HCT116 (cell line): ENCODE results near the gene NOSIP. TPM values are rescaled to one million over a fixed set of nuclear protein-coding genes. Genes with fewer than 3 reads are reported as not detected.

Experiments
- ATAC-seq: fragments of 200-7000 bp; cut with Tn5 transposase; 2 replicates; pipeline ENCODE4 v1.9.1; 2020; ENCODE audit warnings: mild to moderate bottlenecking, moderate library complexity
- BruUV-seq: library from RNA; stranded (reverse); fragments of 400-500 nt; replicated peaks from 2 replicates; lab custom pipeline; 2021; lab: Mats Ljungman, UMichigan
- CTCF ChIA-PET: fragments of 300-600 bp; sonication (Branson Sonifier 250); formaldehyde crosslinking; loops from one replicate; lab custom pipeline; 2021; ENCODE audit warnings: antibody characterized with exemption; lab: Charles Lee
- POLR2A ChIA-PET: fragments of 300-600, 350-600 bp; sonication (Branson Sonifier 250); formaldehyde crosslinking; loops from one replicate; lab custom pipeline; 2021; ENCODE audit warnings: antibody characterized with exemption; lab: Charles Lee
- RAD21 ChIA-PET, 2 experiments: fragments of 300-600 bp; sonication (Branson Sonifier 250); formaldehyde crosslinking; loops; one replicate each; lab custom pipeline; 2023; ENCODE audit warnings: low total read pairs in 2 of 2; ENCODE audit not compliant: uncharacterized antibody in 2 of 2, unreplicated experiment in 2 of 2, low non-redundant PET in 1 of 2; lab: Charles Lee
- DNase-seq: peaks from one replicate; pipeline ENCODE4 v3.0.0-alpha.2; 2010; ENCODE audit warnings: low read depth, low spot score
- H2AFZ ChIP-seq: fragments of 200-600 bp; shearing (Covaris generic), sonication (generic); 2 replicates; pipeline ENCODE4 v1.6.1; 2017; ENCODE audit warnings: low read depth, mixed run types, mixed read lengths, antibody characterized with exemption, low read length; ENCODE audit not compliant: poor library complexity, severe bottlenecking
- H3K27ac ChIP-seq: 2 replicates; pipeline ENCODE4 v1.5.1; 2012; ENCODE audit warnings: low read depth, low read length
- H3K27me3 ChIP-seq: fragments of 200-600 bp; sonication (generic); 2 replicates; pipeline ENCODE4 v1.6.1; 2016; ENCODE audit warnings: mixed run types, low read length, mixed read lengths; ENCODE audit not compliant: insufficient read depth
- H3K36me3 ChIP-seq, 2 experiments: fragments of 200-500 bp in 1 of 2; fragments of 200-600 bp in 1 of 2; sonication (Bioruptor generic) in 1 of 2; sonication (generic) in 1 of 2; 2 replicates each; pipeline versions ENCODE4 v1.5.1 to v1.6.1; 2014 to 2016; ENCODE audit warnings: low read length in 2 of 2, inconsistent platforms in 1 of 2, mixed read lengths in 1 of 2, mixed run types in 1 of 2; ENCODE audit not compliant: insufficient read depth in 2 of 2, control insufficient read depth in 1 of 2
- H3K4me1 ChIP-seq, 2 experiments: fragments of 200-600 bp in 1 of 2; sonication (generic) in 1 of 2; 2 replicates each; pipeline versions ENCODE4 v1.5.1 to v1.6.1; 2012 to 2017; ENCODE audit warnings: low read length in 2 of 2, inconsistent platforms in 1 of 2, mild to moderate bottlenecking in 1 of 2, mixed read lengths in 1 of 2, mixed run types in 1 of 2, moderate library complexity in 1 of 2; ENCODE audit not compliant: insufficient read depth in 2 of 2, control insufficient read depth in 1 of 2
- H3K4me2 ChIP-seq: fragments of 200-600 bp; sonication (generic); 2 replicates; pipeline ENCODE4 v1.6.1; 2017; ENCODE audit warnings: mixed run types, low read length, mixed read lengths
- H3K4me3 ChIP-seq, 2 experiments: fragments of 200-600 bp in 1 of 2; sonication (generic) in 1 of 2; replicated peaks in 1 of 2; 2 replicates each; pipeline ENCODE4 v1.5.1; 2011 to 2016; ENCODE audit warnings: low read length in 2 of 2, control low read depth in 1 of 2, low read depth in 1 of 2, mild to moderate bottlenecking in 1 of 2, mixed read lengths in 1 of 2, mixed run types in 1 of 2
- H3K79me2 ChIP-seq: fragments of 200-600 bp; sonication (generic); 2 replicates; pipeline ENCODE4 v1.6.1; 2017; ENCODE audit warnings: mild to moderate bottlenecking, mixed run types, low read length, moderate library complexity, mixed read lengths; ENCODE audit not compliant: insufficient read depth
- H3K9ac ChIP-seq: fragments of 200-600 bp; sonication (generic); 2 replicates; pipeline ENCODE4 v1.6.1; 2016; ENCODE audit warnings: low read length, mixed read lengths
- H3K9me2 ChIP-seq: fragments of 200-600 bp; sonication (generic), shearing (Covaris generic); 2 replicates; pipeline ENCODE4 v1.6.1; 2017; ENCODE audit warnings: mixed run types, mild to moderate bottlenecking, moderate library complexity; ENCODE audit not compliant: insufficient read depth
- H3K9me3 ChIP-seq, 2 experiments: fragments of 200-500 bp in 1 of 2; fragments of 200-600 bp in 1 of 2; sonication (Bioruptor generic) in 1 of 2; sonication (generic) in 1 of 2; 2 replicates each; pipeline ENCODE4 v1.6.1; 2014 to 2017; ENCODE audit warnings: low read length in 2 of 2, mixed read lengths in 2 of 2, inconsistent platforms in 1 of 2, low read depth in 1 of 2, mild to moderate bottlenecking in 1 of 2, mixed run types in 1 of 2, moderate library complexity in 1 of 2; ENCODE audit not compliant: control insufficient read depth in 1 of 2, insufficient read depth in 1 of 2
- H4K20me1 ChIP-seq: fragments of 200-600 bp; sonication (generic), shearing (Covaris generic); 2 replicates; pipeline ENCODE4 v1.6.1; 2017; ENCODE audit warnings: mixed run types, mild to moderate bottlenecking, moderate library complexity; ENCODE audit not compliant: insufficient read depth
- CEBPB ChIP-seq: IDR thresholded peaks from 2 replicates; pipeline ENCODE4 v1.6.1; 2012; ENCODE audit warnings: low read depth
- CTCF ChIP-seq, 3 experiments: fragments of 200-600 bp in 1 of 3; sonication (generic) in 1 of 3; IDR thresholded peaks in 2 of 3; conservative IDR thresholded peaks in 1 of 3; 2 replicates each; pipeline ENCODE4 v1.5.1; 2012 to 2017; ENCODE audit warnings: low read depth in 2 of 3, low read length in 2 of 3, antibody characterized with exemption in 1 of 3, borderline replicate concordance in 1 of 3, control low read depth in 1 of 3, mild to moderate bottlenecking in 1 of 3, mixed read lengths in 1 of 3, mixed run types in 1 of 3, moderate library complexity in 1 of 3; ENCODE audit not compliant: insufficient read depth in 1 of 3
- EGR1 ChIP-seq: IDR thresholded peaks from 2 replicates; pipeline ENCODE4 v1.6.1; 2012; ENCODE audit warnings: low read depth
- ELF1 ChIP-seq: IDR thresholded peaks from 2 replicates; pipeline ENCODE4 v1.6.1; 2012; ENCODE audit warnings: low read depth, borderline replicate concordance
- EZH2 ChIP-seq: fragments of 200-600 bp; sonication (generic); IDR thresholded peaks from 2 replicates; pipeline ENCODE4 v1.6.1; 2017; ENCODE audit warnings: antibody characterized with exemption, mixed run types
- FOSL1 ChIP-seq: IDR thresholded peaks from 2 replicates; pipeline ENCODE4 v1.6.1; 2012; ENCODE audit warnings: low read depth
- JUND ChIP-seq: IDR thresholded peaks from 2 replicates; pipeline ENCODE4 v1.6.1; 2012
- POLR2A ChIP-seq: IDR thresholded peaks from 2 replicates; pipeline ENCODE4 v1.7.0; 2011; ENCODE audit warnings: borderline replicate concordance; ENCODE audit not compliant: insufficient read depth, insufficient read length; ENCODE audit errors: extremely low read depth
- RAD21 ChIP-seq: IDR thresholded peaks from 2 replicates; pipeline ENCODE4 v1.6.1; 2012; ENCODE audit warnings: low read depth, mild to moderate bottlenecking
- SIN3A ChIP-seq: IDR thresholded peaks from 2 replicates; pipeline ENCODE4 v1.6.1; 2012; ENCODE audit warnings: low read depth
- SP1 ChIP-seq: IDR thresholded peaks from 2 replicates; pipeline ENCODE4 v1.6.1; 2012; ENCODE audit warnings: low read depth
- SRF ChIP-seq: IDR thresholded peaks from 2 replicates; pipeline ENCODE4 v1.6.1; 2012; ENCODE audit warnings: low read depth
- TCF7L2 ChIP-seq: IDR thresholded peaks from 2 replicates; pipeline ENCODE4 v1.7.0; 2011; ENCODE audit warnings: borderline replicate concordance, inconsistent platforms; ENCODE audit not compliant: insufficient read depth, insufficient read length; ENCODE audit errors: extremely low read depth
- ZBTB33 ChIP-seq: IDR thresholded peaks from 2 replicates; pipeline ENCODE4 v1.6.1; 2011; ENCODE audit warnings: mild to moderate bottlenecking, low read length, moderate library complexity; ENCODE audit not compliant: insufficient replicate concordance; ENCODE audit errors: extremely low read depth
- intact Hi-C: fragments of 100-400 bp; cut with micrococcal nuclease; formaldehyde crosslinking; loops from 2 replicates; pipeline ENCODE4 v1.10.0; 2022
- total RNA-seq: library from RNA; stranded (reverse); gene quantifications from one replicate; pipeline ENCODE4 v1.2.1, GENCODE V29; 2021; ENCODE audit not compliant: unreplicated experiment
- TF ChIP-seq, protein P1 (sequence below): IDR thresholded peaks from 2 replicates; pipeline ENCODE4 v1.6.1; 2012; ENCODE audit warnings: low read depth
- TF ChIP-seq, protein P2 (sequence below): IDR thresholded peaks from 2 replicates; pipeline ENCODE4 v1.6.1; 2012

The NOSIP gene
- total RNA-seq, 1 experiment from 2014 or later, result 133 TPM

- intact Hi-C loops, result loop anchor here (5.0 kb wide), 1 partner anchor 103 kb away; the partner anchor contains the start of gene PRMT1
- Histone ChIP-seq H3K9ac (no peak overlapping the region), H3K4me2 (0 out of 2 replicates have a peak overlapping the region, but pooled peaks have one; percentile 13), H3K4me3 (no peak overlapping the region), H3K79me2 (peaks cover 95% of the 10 kb centered on the region), H2AFZ (no peak overlapping the region), H3K9me3 (no peaks in the 10 kb centered on the region), H3K4me1 (peaks cover 50 to 85% of the 10 kb centered on the region in 2 experiments), H3K27ac (0 out of 2 replicates have a peak overlapping the region, but pooled peaks have one; percentile 13), H3K9me2 (no peaks in the 10 kb centered on the region), H4K20me1 (no peaks in the 10 kb centered on the region), H3K27me3 (no peaks in the 10 kb centered on the region), H3K36me3 (peaks cover 12 to 17% of the 10 kb centered on the region in 2 experiments)
- POLR2A ChIA-PET, result interaction anchor here (0.7 kb wide), 1 partner anchor 61 kb away, joined by 3 read pairs; no protein-coding TSS in a partner anchor
- ATAC-seq, result no peak
- BruUV-seq, result no TSS peak
- TF ChIP-seq, protein P1, sequence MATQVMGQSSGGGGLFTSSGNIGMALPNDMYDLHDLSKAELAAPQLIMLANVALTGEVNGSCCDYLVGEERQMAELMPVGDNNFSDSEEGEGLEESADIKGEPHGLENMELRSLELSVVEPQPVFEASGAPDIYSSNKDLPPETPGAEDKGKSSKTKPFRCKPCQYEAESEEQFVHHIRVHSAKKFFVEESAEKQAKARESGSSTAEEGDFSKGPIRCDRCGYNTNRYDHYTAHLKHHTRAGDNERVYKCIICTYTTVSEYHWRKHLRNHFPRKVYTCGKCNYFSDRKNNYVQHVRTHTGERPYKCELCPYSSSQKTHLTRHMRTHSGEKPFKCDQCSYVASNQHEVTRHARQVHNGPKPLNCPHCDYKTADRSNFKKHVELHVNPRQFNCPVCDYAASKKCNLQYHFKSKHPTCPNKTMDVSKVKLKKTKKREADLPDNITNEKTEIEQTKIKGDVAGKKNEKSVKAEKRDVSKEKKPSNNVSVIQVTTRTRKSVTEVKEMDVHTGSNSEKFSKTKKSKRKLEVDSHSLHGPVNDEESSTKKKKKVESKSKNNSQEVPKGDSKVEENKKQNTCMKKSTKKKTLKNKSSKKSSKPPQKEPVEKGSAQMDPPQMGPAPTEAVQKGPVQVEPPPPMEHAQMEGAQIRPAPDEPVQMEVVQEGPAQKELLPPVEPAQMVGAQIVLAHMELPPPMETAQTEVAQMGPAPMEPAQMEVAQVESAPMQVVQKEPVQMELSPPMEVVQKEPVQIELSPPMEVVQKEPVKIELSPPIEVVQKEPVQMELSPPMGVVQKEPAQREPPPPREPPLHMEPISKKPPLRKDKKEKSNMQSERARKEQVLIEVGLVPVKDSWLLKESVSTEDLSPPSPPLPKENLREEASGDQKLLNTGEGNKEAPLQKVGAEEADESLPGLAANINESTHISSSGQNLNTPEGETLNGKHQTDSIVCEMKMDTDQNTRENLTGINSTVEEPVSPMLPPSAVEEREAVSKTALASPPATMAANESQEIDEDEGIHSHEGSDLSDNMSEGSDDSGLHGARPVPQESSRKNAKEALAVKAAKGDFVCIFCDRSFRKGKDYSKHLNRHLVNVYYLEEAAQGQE, result no peak
- TF ChIP-seq CEBPB, result no peak
- TF ChIP-seq ELF1, result no peak
- TF ChIP-seq, protein P2, sequence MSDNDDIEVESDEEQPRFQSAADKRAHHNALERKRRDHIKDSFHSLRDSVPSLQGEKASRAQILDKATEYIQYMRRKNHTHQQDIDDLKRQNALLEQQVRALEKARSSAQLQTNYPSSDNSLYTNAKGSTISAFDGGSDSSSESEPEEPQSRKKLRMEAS, result no peak
- no peak for TF ChIP-seq CTCF (IDR thresholded peaks at IDR 0.05 in 2 of 3, conservative IDR thresholded peaks at IDR 0.05 in 1 of 3; ENCODE audit: borderline replicate concordance in 1 of 3, insufficient read depth in 1 of 3, low read depth in 2 of 3, low read length in 2 of 3)
- no peak for TF ChIP-seq ZBTB33
- TF ChIP-seq EGR1, result no peak
- TF ChIP-seq POLR2A, result no peak
- no peak for TF ChIP-seq TCF7L2
- TF ChIP-seq RAD21, result no peak
- no peak for TF ChIP-seq FOSL1
- no peak for TF ChIP-seq JUND
- no peak for TF ChIP-seq SP1
- no peak for TF ChIP-seq SIN3A
- no peak for TF ChIP-seq SRF
- no peak for TF ChIP-seq EZH2
- CTCF ChIA-PET, result interaction anchor here (1.0 kb wide), 1 partner anchor 68 kb away, joined by 3 read pairs; no protein-coding TSS in a partner anchor
- no peak for DNase-seq
- RAD21 ChIA-PET, result interaction anchor here in 1 of 2 experiments (0.5 kb wide), 1 partner anchor 49 kb away, joined by 3 read pairs; no protein-coding TSS in a partner anchor
These were observed 6.1 kb downstream of the NOSIP start for GRCh38 chr19:49574206-49574755.
